Thyroid gland (tissue), 4 donors: ENCODE results near the gene FKBP1B. TPM values are rescaled to one million over a fixed set of nuclear protein-coding genes. Genes with fewer than 3 reads are reported as not detected.

Source experiments
- DNase-seq, 2 donors: peaks; one replicate each; pipeline ENCODE4 v3.0.0-alpha.2; 2019
- H3K27ac ChIP-seq, 3 donors: fragments of 200-600 bp; sonication (generic); 1 replicate in 2 of 3; 2 replicates in 1 of 3; pipeline ENCODE4 v1.5.1; 2016 to 2019; ENCODE audit warnings: mild to moderate bottlenecking in 1 of 3, moderate library complexity in 1 of 3
- H3K27me3 ChIP-seq: fragments of 200-600 bp; sonication (generic); one replicate; pipeline ENCODE4 v1.5.1; 2019
- H3K36me3 ChIP-seq, 2 donors: fragments of 200-600 bp; sonication (generic); one replicate each; pipeline ENCODE4 v1.5.1; 2016 to 2019
- H3K4me1 ChIP-seq, 2 donors: fragments of 200-600 bp; sonication (generic); one replicate each; pipeline ENCODE4 v1.5.1; 2017 to 2019
- H3K4me3 ChIP-seq, 3 donors: fragments of 200-600 bp; sonication (generic); replicated peaks in 1 of 3; 1 replicate in 2 of 3; 2 replicates in 1 of 3; pipeline ENCODE4 v1.5.1; 2016; ENCODE audit warnings: mild to moderate bottlenecking in 1 of 3
- H3K9me3 ChIP-seq: fragments of 200-600 bp; sonication (generic); one replicate; pipeline ENCODE4 v1.5.1; 2017
- CTCF ChIP-seq, 6 experiments: fragments of 200-600 bp in 3 of 6; fragments of 450-650 bp in 3 of 6; sonication (generic) in 3 of 6; IDR thresholded peaks; one replicate each; pipeline ENCODE4 v1.5.1; 2016 to 2019; ENCODE audit warnings: antibody characterized with exemption in 6 of 6, mild to moderate bottlenecking in 2 of 6, inconsistent platforms in 1 of 6, moderate library complexity in 1 of 6
- POLR2A ChIP-seq, 2 donors: fragments of 450-650 bp; IDR thresholded peaks; one replicate each; pipeline ENCODE4 v1.6.1; 2017; ENCODE audit warnings: antibody characterized with exemption in 2 of 2, mild to moderate bottlenecking in 2 of 2, moderate library complexity in 1 of 2
- WGBS, 2 donors: methylation state at CpG; one replicate each; pipeline ENCODE4 v1.1.5; 2017; 5-methylcytosine and 5-hydroxymethylcytosine counted together
- intact Hi-C: fragments of 100-400 bp; cut with DNase I; formaldehyde crosslinking; loops from one replicate; pipeline ENCODE4 v1.15.1; 2023
- total RNA-seq, 4 donors: library from RNA; depleted of rRNA; stranded (reverse); fragments of >200 nt; gene quantifications; one replicate each; pipeline ENCODE4 v1.2.3, GENCODE V29; 2016

The FKBP1B gene
- total RNA-seq, 4 donors from 2014 or later = 5.8 to 15.5 (median 6.4) TPM

- Histone ChIP-seq H3K27me3 (no peaks in the 10 kb centered on the region), H3K4me3 (no peak overlapping the region), H3K4me1 (peaks cover 0 to 4% of the 10 kb centered on the region in 2 donors), H3K27ac (no peak overlapping the region), H3K9me3 (no peaks in the 10 kb centered on the region), H3K36me3 (no peaks in the 10 kb centered on the region)
- intact Hi-C loops = no loop called here
- DNase-seq = no peak
- WGBS, 2 donors = 77 to 81% methylated on average over 5 to 8 of the region's 8 CpGs
- TF ChIP-seq CTCF (IDR thresholded peaks at IDR 0.05) (no peak), POLR2A (IDR thresholded peaks at IDR 0.05) (no peak)
These were observed 4.9 kb downstream of the FKBP1B start for GRCh38 chr2:24054366-24055010.

- 94 to 97% methylated on average over 6 of the region's 6 CpGs for WGBS, 2 donors
- H3K4me1 ChIP-seq = no peaks in the 10 kb centered on the region
- TF ChIP-seq CTCF (IDR thresholded peaks at IDR 0.05) (no peak), POLR2A (IDR thresholded peaks at IDR 0.05) (no peak)
- no peak for DNase-seq
- H3K36me3 ChIP-seq = no peaks in the 10 kb centered on the region
- no peak overlapping the region for H3K27ac ChIP-seq
- intact Hi-C loops = no loop called here
- H3K4me3 ChIP-seq = no peak overlapping the region
- H3K9me3 ChIP-seq = no peaks in the 10 kb centered on the region
- H3K27me3 ChIP-seq = no peaks in the 10 kb centered on the region
These were observed 6.2 kb downstream of the FKBP1B start for GRCh38 chr2:24055750-24056149.

- Histone ChIP-seq H3K4me3 (no peak overlapping the region), H3K9me3 (no peaks in the 10 kb centered on the region), H3K4me1 (no peaks in the 10 kb centered on the region), H3K36me3 (no peaks in the 10 kb centered on the region), H3K27ac (no peak overlapping the region), H3K27me3 (no peaks in the 10 kb centered on the region)
- TF ChIP-seq CTCF (IDR thresholded peaks at IDR 0.05) = no peak
- no peak for DNase-seq
- intact Hi-C loops = no loop called here
- 86 to 87% methylated on average over 4 of the region's 4 CpGs for WGBS, 2 donors
These were observed 9.2 kb downstream of the FKBP1B start for GRCh38 chr2:24058564-24059271.

GRCh38 chr2:24065341-24065740 lies 15.8 kb downstream of the FKBP1B start:
- Histone ChIP-seq H3K4me3 (no peak overlapping the region), H3K27me3 (no peaks in the 10 kb centered on the region), H3K4me1 (no peaks in the 10 kb centered on the region), H3K27ac (no peak overlapping the region), H3K36me3 (peaks cover 16 to 36% of the 10 kb centered on the region in 2 donors), H3K9me3 (no peaks in the 10 kb centered on the region)
- no peak for TF ChIP-seq CTCF (IDR thresholded peaks at IDR 0.05)
- no peak for TF ChIP-seq POLR2A (IDR thresholded peaks at IDR 0.05)
- intact Hi-C loops = no loop called here
- no peak for DNase-seq
- WGBS, 2 donors = 84 to 85% methylated on average over 2 of the region's 2 CpGs

- Histone ChIP-seq H3K4me1 (peaks cover 0 to 10% of the 10 kb centered on the region in 2 donors), H3K27ac (no peak overlapping the region), H3K27me3 (no peaks in the 10 kb centered on the region), H3K4me3 (no peak overlapping the region), H3K9me3 (no peaks in the 10 kb centered on the region), H3K36me3 (peaks cover 11 to 36% of the 10 kb centered on the region in 2 donors)
- DNase-seq = no peak
- intact Hi-C loops = loop anchor here (10.0 kb wide), 1 partner anchor 137 kb away; no protein-coding TSS in a partner anchor
- WGBS, 2 donors = 92 to 95% methylated on average over 4 of the region's 4 CpGs
- no peak for TF ChIP-seq POLR2A (IDR thresholded peaks at IDR 0.05)
- TF ChIP-seq CTCF (IDR thresholded peaks at IDR 0.05) = no peak
These were observed 22.7 kb downstream of the FKBP1B start for GRCh38 chr2:24072259-24072658.
